Gastrocnemius medialis (tissue), 4 donors: Measurements from ENCODE around the gene DNM1.

ENCODE experiments used
- POLR2A ChIP-seq, 2 donors: fragments of 450-650 bp; IDR thresholded peaks; one replicate each; pipeline ENCODE4 v1.6.1; 2017; ENCODE audit warnings: antibody characterized with exemption in 2 of 2, mild to moderate bottlenecking in 2 of 2, moderate library complexity in 2 of 2
- TF ChIP-seq, protein P1 (sequence below), 5 experiments: fragments of 450-650 bp in 3 of 5; fragments of 200-600 bp in 2 of 5; sonication (generic) in 2 of 5; IDR thresholded peaks in 4 of 5; conservative IDR thresholded peaks in 1 of 5; 1 replicate in 4 of 5; 2 replicates in 1 of 5; pipeline ENCODE4 v1.5.1; 2016 to 2019; ENCODE audit warnings: antibody characterized with exemption in 5 of 5, mild to moderate bottlenecking in 3 of 5, moderate library complexity in 3 of 5

DNA sequence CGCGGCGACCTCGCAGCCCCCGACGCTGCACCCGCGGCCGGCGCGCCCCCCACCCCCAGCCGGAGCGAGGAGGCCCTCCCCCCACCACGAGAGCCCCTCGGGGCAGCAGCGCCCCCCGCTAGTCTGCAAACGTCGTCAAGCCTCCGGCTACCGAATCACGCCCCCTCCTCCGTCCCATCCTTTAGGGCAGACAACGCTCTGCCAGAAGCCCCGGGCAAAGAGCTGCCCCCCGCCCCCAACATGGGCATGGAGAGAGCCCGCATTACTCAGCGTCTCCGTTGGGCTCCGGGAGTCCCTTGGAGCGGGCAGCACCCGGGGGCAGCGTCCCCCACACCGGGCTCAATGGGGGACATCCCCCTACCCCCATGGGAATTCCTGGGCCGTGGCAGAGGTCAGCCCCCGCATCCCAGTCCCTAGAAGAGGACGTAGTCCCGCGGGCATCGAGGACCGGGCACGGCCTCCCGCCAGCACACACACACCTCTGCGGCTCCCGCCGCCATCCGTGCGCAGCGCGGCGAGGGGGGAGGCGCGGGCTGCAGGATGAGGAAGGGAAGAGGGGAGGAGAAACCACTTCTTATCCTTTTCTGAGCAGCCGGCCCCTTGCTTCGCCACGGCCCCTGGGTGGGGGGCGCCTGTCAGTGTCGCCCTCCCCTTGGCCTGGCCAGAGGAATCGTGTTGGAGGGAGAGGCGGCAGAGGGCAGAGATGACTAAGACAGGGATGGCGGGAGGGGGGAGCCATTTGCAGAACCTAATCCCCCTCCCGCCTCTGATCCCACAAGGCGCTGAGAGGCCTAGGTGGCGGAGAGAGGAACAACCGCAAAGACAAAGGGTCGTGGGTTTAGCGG is 750 bp downstream of the DNM1 start:
- TF ChIP-seq, protein P1, sequence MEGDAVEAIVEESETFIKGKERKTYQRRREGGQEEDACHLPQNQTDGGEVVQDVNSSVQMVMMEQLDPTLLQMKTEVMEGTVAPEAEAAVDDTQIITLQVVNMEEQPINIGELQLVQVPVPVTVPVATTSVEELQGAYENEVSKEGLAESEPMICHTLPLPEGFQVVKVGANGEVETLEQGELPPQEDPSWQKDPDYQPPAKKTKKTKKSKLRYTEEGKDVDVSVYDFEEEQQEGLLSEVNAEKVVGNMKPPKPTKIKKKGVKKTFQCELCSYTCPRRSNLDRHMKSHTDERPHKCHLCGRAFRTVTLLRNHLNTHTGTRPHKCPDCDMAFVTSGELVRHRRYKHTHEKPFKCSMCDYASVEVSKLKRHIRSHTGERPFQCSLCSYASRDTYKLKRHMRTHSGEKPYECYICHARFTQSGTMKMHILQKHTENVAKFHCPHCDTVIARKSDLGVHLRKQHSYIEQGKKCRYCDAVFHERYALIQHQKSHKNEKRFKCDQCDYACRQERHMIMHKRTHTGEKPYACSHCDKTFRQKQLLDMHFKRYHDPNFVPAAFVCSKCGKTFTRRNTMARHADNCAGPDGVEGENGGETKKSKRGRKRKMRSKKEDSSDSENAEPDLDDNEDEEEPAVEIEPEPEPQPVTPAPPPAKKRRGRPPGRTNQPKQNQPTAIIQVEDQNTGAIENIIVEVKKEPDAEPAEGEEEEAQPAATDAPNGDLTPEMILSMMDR (IDR thresholded peaks at IDR 0.05 in 4 of 5, conservative IDR thresholded peaks at IDR 0.05 in 1 of 5): no peak
- no peak for TF ChIP-seq POLR2A (IDR thresholded peaks at IDR 0.05)
